ENCODE data around the gene UTP15. TPM values are rescaled to one million over a fixed set of nuclear protein-coding genes. Genes with fewer than 3 reads are reported as not detected.

The UTP15 gene
- total and polyA plus RNA-seq, 4 donors = 4.4 to 22.1 (median 12.3) TPM

- H3K4me1 ChIP-seq (ENCODE audit: control insufficient read depth in 5 of 5, insufficient read depth in 5 of 5, low read length in 5 of 5) = peaks cover 0 to 16% (median 11%) of the 10 kb centered on the region in 5 donors
- no peaks in the 10 kb centered on the region for H3K27me3 ChIP-seq (ENCODE audit: control insufficient read depth in 3 of 3, insufficient read depth in 3 of 3, low read length in 2 of 3)
- DNase-seq (no peak), ATAC-seq (ENCODE audit: insufficient read depth, low FRiP score) (no peak)
- H3K27ac ChIP-seq (ENCODE audit: low read depth in 1 of 2, low read length in 1 of 2) = peak overlapping the region in 1 of 2 donors; percentile 44
- H3K36me3 ChIP-seq (ENCODE audit: control insufficient read depth in 4 of 4, insufficient read depth in 4 of 4, low read length in 4 of 4) = no peaks in the 10 kb centered on the region
- no peaks in the 10 kb centered on the region for H3K9me3 ChIP-seq (ENCODE audit: control insufficient read depth in 4 of 4, insufficient read depth in 3 of 4, low read length in 3 of 4)
- WGBS, 2 donors = 89 to 93% methylated on average over 2 of the region's 2 CpGs
- no peak for TF ChIP-seq CTCF (IDR thresholded peaks at IDR 0.05; ENCODE audit: control extremely low read depth, extremely low read depth)
- H3K4me3 ChIP-seq = no peak overlapping the region
- no peak overlapping the region for H3K9ac ChIP-seq (ENCODE audit: insufficient read depth in 1 of 2, low read length in 2 of 2)
Measured at GRCh38 chr5:73539730-73540129, 25.8 kb upstream of the UTP15 start.

- H3K4me3 ChIP-seq = no peak overlapping the region
- ATAC-seq (ENCODE audit: insufficient read depth, low FRiP score) (no peak), DNase-seq (no peak)
- H3K36me3 ChIP-seq (ENCODE audit: control insufficient read depth in 4 of 4, insufficient read depth in 4 of 4, low read length in 4 of 4) = no peaks in the 10 kb centered on the region
- no peak overlapping the region for H3K27ac ChIP-seq (ENCODE audit: low read depth in 1 of 2, low read length in 1 of 2)
- H3K4me1 ChIP-seq (ENCODE audit: control insufficient read depth in 5 of 5, insufficient read depth in 5 of 5, low read length in 5 of 5) = peaks cover 0 to 16% (median 11%) of the 10 kb centered on the region in 5 donors
- TF ChIP-seq CTCF (IDR thresholded peaks at IDR 0.05; ENCODE audit: control extremely low read depth, extremely low read depth) = no peak
- H3K9ac ChIP-seq (ENCODE audit: insufficient read depth in 1 of 2, low read length in 2 of 2) = no peak overlapping the region
- H3K9me3 ChIP-seq (ENCODE audit: control insufficient read depth in 4 of 4, insufficient read depth in 3 of 4, low read length in 3 of 4) = no peaks in the 10 kb centered on the region
- whole genome bisulfite sequencing, 2 donors = 56 to 65% methylated on average over 3 of the region's 3 CpGs
- no peaks in the 10 kb centered on the region for H3K27me3 ChIP-seq (ENCODE audit: control insufficient read depth in 3 of 3, insufficient read depth in 3 of 3, low read length in 2 of 3)
Measured at GRCh38 chr5:73540192-73540591, 25.4 kb upstream of the UTP15 start.

- Histone ChIP-seq H3K4me3 (no peak overlapping the region), H3K9ac (ENCODE audit: insufficient read depth in 1 of 2, low read length in 2 of 2) (peak overlapping the region in 1 of 2 donors; percentile 9), H3K4me1 (ENCODE audit: control insufficient read depth in 5 of 5, insufficient read depth in 5 of 5, low read length in 5 of 5) (peaks cover 0 to 16% (median 11%) of the 10 kb centered on the region in 5 donors), H3K27ac (ENCODE audit: low read depth in 1 of 2, low read length in 1 of 2) (peak overlapping the region in 1 of 2 donors; percentile 63), H3K27me3 (ENCODE audit: control insufficient read depth in 3 of 3, insufficient read depth in 3 of 3, low read length in 2 of 3) (no peaks in the 10 kb centered on the region), H3K36me3 (ENCODE audit: control insufficient read depth in 4 of 4, insufficient read depth in 4 of 4, low read length in 4 of 4) (no peaks in the 10 kb centered on the region), H3K9me3 (ENCODE audit: control insufficient read depth in 4 of 4, insufficient read depth in 3 of 4, low read length in 3 of 4) (no peaks in the 10 kb centered on the region)
- DNase-seq = peak in 2 of 3 donors; percentile 83 to 88
- no peak for TF ChIP-seq CTCF (IDR thresholded peaks at IDR 0.05; ENCODE audit: control extremely low read depth, extremely low read depth)
- 67 to 74% methylated on average over 4 of the region's 4 CpGs for WGBS, 2 donors
- ATAC-seq (ENCODE audit: insufficient read depth, low FRiP score) = no peak
Measured at GRCh38 chr5:73542020-73542419, 23.5 kb upstream of the UTP15 start.

Measured in lung (tissue), 12 donors.